Muscle layer of colon (tissue), 2 donors: Measurements from ENCODE around the gene CLTA.
"Not testable (repeated sequence)": the region's sequence is repeated elsewhere in the genome, so short reads cannot be mapped to it uniquely, and the experiment has no call there.

Source experiments
- H3K27ac ChIP-seq: one replicate; pipeline ENCODE4 v1.7.0; 2013; ENCODE audit warnings: low read depth, mild to moderate bottlenecking, low read length, moderate library complexity
- H3K27me3 ChIP-seq, 2 donors: one replicate each; pipeline ENCODE4 v1.7.0; 2013; ENCODE audit warnings: low read length in 2 of 2, mild to moderate bottlenecking in 2 of 2; ENCODE audit not compliant: insufficient read depth in 2 of 2, control insufficient read depth in 1 of 2
- H3K36me3 ChIP-seq: one replicate; pipeline ENCODE4 v1.7.0; 2013; ENCODE audit warnings: mild to moderate bottlenecking, low read length; ENCODE audit not compliant: insufficient read depth
- H3K4me1 ChIP-seq: one replicate; pipeline ENCODE4 v1.7.0; 2013; ENCODE audit warnings: mild to moderate bottlenecking, low read length; ENCODE audit not compliant: insufficient read depth
- H3K4me3 ChIP-seq, 2 donors: one replicate each; pipeline ENCODE4 v1.7.0; 2013; ENCODE audit warnings: low read length in 2 of 2, low read depth in 1 of 2, mild to moderate bottlenecking in 1 of 2, moderate library complexity in 1 of 2
- H3K9ac ChIP-seq: one replicate; pipeline ENCODE4 v1.7.0; 2013; ENCODE audit warnings: low read length
- H3K9me3 ChIP-seq: one replicate; pipeline ENCODE4 v1.7.0; 2013; ENCODE audit warnings: mild to moderate bottlenecking, low read length
- donor health status: abdominal sarcoma.
- donor health status: Adenocarcinoma of cecum.

The CLTA gene

DNA sequence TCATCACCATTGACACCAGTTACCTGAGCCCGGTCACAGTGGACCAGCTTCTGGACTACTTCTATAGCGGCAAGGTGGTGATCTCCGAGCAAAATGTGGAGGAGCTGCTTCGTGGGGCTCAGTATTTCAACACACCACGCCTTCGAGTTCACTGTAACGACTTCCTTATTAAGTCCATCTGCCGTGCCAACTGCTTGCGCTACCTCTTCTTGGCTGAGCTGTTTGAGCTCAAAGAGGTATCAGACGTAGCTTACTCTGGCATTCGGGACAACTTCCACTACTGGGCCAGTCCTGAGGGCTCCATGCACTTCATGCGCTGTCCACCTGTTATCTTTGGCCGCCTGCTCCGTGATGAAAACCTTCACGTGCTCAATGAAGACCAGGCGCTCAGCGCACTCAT lies 21.0 kb upstream of the CLTA start:
- Histone ChIP-seq H3K27ac (no peak overlapping the region), H3K4me3 (no peak overlapping the region), H3K27me3 (no peaks in the 10 kb centered on the region), H3K9me3 (no peaks in the 10 kb centered on the region), H3K36me3 (no peaks in the 10 kb centered on the region), H3K9ac (no peak overlapping the region), H3K4me1 (peaks cover 9% of the 10 kb centered on the region)

- Histone ChIP-seq H3K27me3 (no peaks in the 10 kb centered on the region), H3K36me3 (no peaks in the 10 kb centered on the region), H3K9me3 (no peaks in the 10 kb centered on the region), H3K27ac (no peak overlapping the region), H3K9ac (no peak overlapping the region), H3K4me3 (no peak overlapping the region), H3K4me1 (peaks cover under 1% of the 10 kb centered on the region)
These were observed 20.2 kb upstream of the CLTA start for GRCh38 chr9:36170531-36170930.

GRCh38 chr9:36173861-36174260 lies 16.9 kb upstream of the CLTA start:
- Histone ChIP-seq H3K27ac (no peak overlapping the region), H3K9me3 (no peaks in the 10 kb centered on the region), H3K9ac (no peak overlapping the region), H3K36me3 (no peaks in the 10 kb centered on the region), H3K4me1 (no peaks in the 10 kb centered on the region), H3K27me3 (no peaks in the 10 kb centered on the region), H3K4me3 (no peak overlapping the region)

DNA sequence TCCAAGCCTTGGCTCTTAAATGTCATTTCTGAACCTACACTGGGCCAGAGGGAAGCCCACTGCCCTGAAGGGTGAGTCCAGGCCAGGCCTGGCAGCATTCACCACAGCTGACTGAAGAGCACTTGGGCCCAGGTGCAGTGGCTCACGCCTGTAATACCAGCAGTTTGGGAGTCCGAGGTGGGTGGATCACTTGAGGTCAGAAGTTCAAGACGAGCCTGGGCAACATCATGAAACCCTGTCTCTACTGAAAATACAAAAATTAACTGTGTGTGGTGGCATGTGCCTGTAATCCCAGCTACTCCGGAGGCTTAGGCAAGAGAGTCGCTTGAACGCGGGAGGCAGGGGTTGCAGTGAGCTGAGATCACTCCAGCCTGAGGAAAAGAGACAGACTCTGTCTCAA lies 16.4 kb upstream of the CLTA start:
- H3K4me1 ChIP-seq: no peaks in the 10 kb centered on the region
- no peaks in the 10 kb centered on the region for H3K36me3 ChIP-seq
- no peak overlapping the region for H3K4me3 ChIP-seq
- no peak overlapping the region for H3K27ac ChIP-seq
- no peaks in the 10 kb centered on the region for H3K9me3 ChIP-seq
- no peaks in the 10 kb centered on the region for H3K27me3 ChIP-seq
- no peak overlapping the region for H3K9ac ChIP-seq

DNA sequence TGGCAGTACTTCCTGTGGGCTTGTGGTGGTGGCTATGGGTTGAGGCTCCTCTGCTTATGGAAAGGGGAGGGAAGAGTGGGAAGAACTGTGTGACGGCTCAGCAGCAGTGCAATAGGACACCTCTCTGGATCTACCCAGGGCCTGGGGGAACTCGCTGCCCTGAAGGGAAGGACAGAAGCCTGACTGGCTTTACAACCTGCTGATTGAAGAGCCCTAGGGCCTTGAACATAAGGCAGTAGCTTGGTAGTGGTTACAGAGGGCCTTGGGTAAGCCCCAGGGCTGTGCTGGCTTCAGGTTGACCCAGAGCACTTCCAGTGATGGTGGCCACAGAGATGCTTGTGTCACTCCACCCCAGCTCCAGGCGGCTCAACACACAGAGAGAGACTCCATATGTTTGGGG lies 16.0 kb upstream of the CLTA start:
- Histone ChIP-seq H3K27ac (no peak overlapping the region), H3K9ac (no peak overlapping the region), H3K9me3 (no peaks in the 10 kb centered on the region), H3K27me3 (no peaks in the 10 kb centered on the region), H3K36me3 (no peaks in the 10 kb centered on the region), H3K4me1 (no peaks in the 10 kb centered on the region), H3K4me3 (no peak overlapping the region)

GRCh38 chr9:36175209-36175608 lies 15.5 kb upstream of the CLTA start:
- not testable (repeated sequence) for H3K9ac ChIP-seq, H3K9me3 ChIP-seq, H3K36me3 ChIP-seq, H3K4me1 ChIP-seq, H3K4me3 ChIP-seq, H3K27me3 ChIP-seq, H3K27ac ChIP-seq

DNA sequence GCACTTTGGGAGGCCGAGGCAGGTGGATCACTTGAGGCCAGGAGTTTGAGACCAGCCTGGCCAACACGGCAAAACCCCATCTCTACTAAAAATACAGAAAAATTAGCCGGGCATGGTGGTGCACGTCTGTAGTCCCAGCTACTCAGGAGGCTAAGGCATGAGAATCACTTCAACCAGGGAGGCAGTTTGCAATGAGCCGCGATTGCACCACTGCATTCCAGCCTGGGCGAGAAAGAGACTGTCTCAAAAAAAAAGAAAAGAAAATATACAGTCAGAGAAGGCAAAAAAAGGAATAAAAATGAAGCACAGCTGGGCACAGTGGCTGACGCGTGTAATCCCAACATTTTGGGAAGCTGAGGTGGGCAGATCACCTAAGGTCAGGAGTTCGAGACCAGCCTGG lies 14.2 kb upstream of the CLTA start:
- H3K9me3 ChIP-seq, H3K36me3 ChIP-seq, H3K4me3 ChIP-seq, H3K4me1 ChIP-seq, H3K27me3 ChIP-seq, H3K9ac ChIP-seq, H3K27ac ChIP-seq: not testable (repeated sequence)

DNA sequence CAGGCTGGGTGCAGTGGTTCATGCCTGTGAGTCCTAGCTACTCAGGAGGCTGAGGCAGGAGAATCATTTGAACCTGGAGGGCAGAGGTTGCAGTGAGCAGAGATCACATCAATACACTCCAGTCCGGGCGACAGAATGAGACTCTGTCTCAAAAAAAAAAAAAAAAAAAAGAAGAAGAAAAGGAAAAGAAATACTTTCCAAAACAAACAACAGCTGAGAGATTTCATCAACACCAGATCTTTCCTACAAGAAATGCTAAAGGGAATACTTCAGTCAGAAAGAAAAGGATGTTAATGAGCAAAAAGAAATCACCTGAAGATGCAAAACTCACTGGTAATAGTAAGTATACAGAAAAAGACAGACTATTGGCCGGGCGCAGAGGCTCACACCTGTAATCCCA lies 13.2 kb upstream of the CLTA start:
- H3K27ac ChIP-seq: no peak overlapping the region

DNA sequence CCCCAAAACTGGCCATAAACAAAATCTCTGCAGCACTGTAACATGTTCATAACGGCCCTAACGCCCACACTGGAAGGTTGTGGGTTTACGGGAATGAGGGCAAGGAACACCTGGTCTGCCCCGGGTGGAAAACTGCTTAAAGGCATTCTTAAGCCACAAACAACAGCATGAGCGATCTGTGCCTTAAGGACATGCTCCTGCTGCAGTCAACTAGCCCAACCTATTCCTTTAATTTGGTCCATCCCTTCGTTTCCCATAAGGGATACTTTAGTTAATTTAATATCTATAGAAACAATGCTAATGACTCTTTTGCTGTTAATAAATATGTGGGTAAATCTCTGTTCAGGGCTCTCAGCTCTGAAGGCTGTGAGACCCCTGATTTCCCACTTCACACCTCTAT lies 10.5 kb upstream of the CLTA start:
- not testable (repeated sequence) for H3K36me3 ChIP-seq, H3K9me3 ChIP-seq, H3K4me3 ChIP-seq, H3K27me3 ChIP-seq, H3K9ac ChIP-seq, H3K27ac ChIP-seq, H3K4me1 ChIP-seq

More for the DNA sequence above, 13.2 kb upstream of the CLTA start:
- Histone ChIP-seq H3K4me3 (no peak overlapping the region), H3K4me1 (no peaks in the 10 kb centered on the region), H3K27me3 (no peaks in the 10 kb centered on the region), H3K36me3 (no peaks in the 10 kb centered on the region), H3K9ac (no peak overlapping the region), H3K9me3 (no peaks in the 10 kb centered on the region)

- Histone ChIP-seq H3K9ac (no peak overlapping the region), H3K27ac (no peak overlapping the region), H3K27me3 (no peaks in the 10 kb centered on the region), H3K36me3 (no peaks in the 10 kb centered on the region), H3K9me3 (no peaks in the 10 kb centered on the region), H3K4me3 (no peak overlapping the region), H3K4me1 (peaks cover 11% of the 10 kb centered on the region)
These were observed 3.3 kb upstream of the CLTA start for GRCh38 chr9:36187414-36187813.

DNA sequence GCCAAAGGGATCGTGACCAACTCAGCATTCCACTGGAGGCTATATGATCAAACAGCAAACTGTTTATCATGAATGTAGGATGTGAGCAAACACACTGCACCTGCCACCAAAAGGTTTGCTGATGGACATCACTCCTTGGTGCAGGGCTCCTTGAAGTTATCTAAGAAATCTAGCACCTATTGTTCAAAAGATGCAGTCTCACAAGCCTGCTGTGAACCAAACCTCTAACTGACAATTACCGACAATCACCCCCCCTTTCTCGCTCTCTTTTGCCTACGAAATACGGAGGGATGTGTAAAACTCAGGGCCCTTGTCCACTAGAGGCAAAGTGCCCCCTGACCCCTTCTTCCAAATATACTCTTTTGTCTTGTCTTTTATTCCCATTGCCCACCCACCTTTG lies 2.5 kb upstream of the CLTA start:
- Histone ChIP-seq H3K27me3 (no peaks in the 10 kb centered on the region), H3K9me3 (no peaks in the 10 kb centered on the region), H3K4me3 (no peak overlapping the region), H3K9ac (no peak overlapping the region), H3K4me1 (peaks cover 19% of the 10 kb centered on the region), H3K36me3 (no peaks in the 10 kb centered on the region), H3K27ac (no peak overlapping the region)

- H3K9ac ChIP-seq: no peak overlapping the region
- H3K4me1 ChIP-seq: peaks cover 36% of the 10 kb centered on the region
- H3K4me3 ChIP-seq: peak overlapping the region; percentile 59 to 88
- peak overlapping the region; percentile 95 for H3K27ac ChIP-seq
- no peaks in the 10 kb centered on the region for H3K36me3 ChIP-seq
- H3K9me3 ChIP-seq: no peaks in the 10 kb centered on the region
- no peaks in the 10 kb centered on the region for H3K27me3 ChIP-seq
These were observed 745 bp upstream of the CLTA start for GRCh38 chr9:36189976-36190375.
